G401 (cell line): Measurements from ENCODE around the gene KCNH1. TPM values are rescaled to one million over a fixed set of nuclear protein-coding genes. Genes with fewer than 3 reads are reported as not detected.

Source experiments
- DNase-seq: peaks from one replicate; pipeline ENCODE4 v3.0.0-alpha.2; 2015; ENCODE audit warnings: low spot score
- in situ Hi-C: cut with HindIII; loops from 2 replicates; pipeline ENCODE4 v1.10.0; 2016; ENCODE audit warnings: low sequenced_read_pairs, mixed read lengths
- total RNA-seq: library from RNA; depleted of rRNA; stranded (reverse); fragments of >200 nt; shearing (Covaris generic); gene quantifications from 2 replicates; pipeline ENCODE4 v1.2.3, GENCODE V29; 2014; rRNA removed

KCNH1 gene
- total RNA-seq, 1 experiment from 2014 or later = 0.14 TPM

GRCh38 chr1:210650403-210650802 is 483.5 kb downstream of the KCNH1 start:
- in situ Hi-C loops = no loop called here

GRCh38 chr1:210648588-210649269 is 485.2 kb downstream of the KCNH1 start:
- in situ Hi-C loops = no loop called here
- DNase-seq = no peak

More at GRCh38 chr1:210650403-210650802, 483.5 kb downstream of the KCNH1 start:
- DNase-seq = no peak

GRCh38 chr1:210647406-210648333 is 486.3 kb downstream of the KCNH1 start:
- in situ Hi-C loops = no loop called here
- no peak for DNase-seq

GRCh38 chr1:210646258-210646616 is 487.7 kb downstream of the KCNH1 start:
- DNase-seq = no peak
- in situ Hi-C loops = no loop called here

GRCh38 chr1:210645582-210646257 is 488.2 kb downstream of the KCNH1 start:
- in situ Hi-C loops = no loop called here
- DNase-seq = no peak

- in situ Hi-C loops = no loop called here
- DNase-seq = no peak
Measured at GRCh38 chr1:210641582-210641981, 492.4 kb downstream of the KCNH1 start.

GRCh38 chr1:210635108-210635507 is 498.8 kb downstream of the KCNH1 start:
- in situ Hi-C loops = no loop called here
- DNase-seq = no peak

- DNase-seq = no peak
- in situ Hi-C loops = no loop called here
Measured at GRCh38 chr1:210633636-210634035, 500.3 kb downstream of the KCNH1 start.

- DNase-seq = no peak
- in situ Hi-C loops = no loop called here
Measured at GRCh38 chr1:210633140-210633539, 500.8 kb downstream of the KCNH1 start.

- in situ Hi-C loops = no loop called here
Measured at GRCh38 chr1:210631399-210631798, 502.5 kb downstream of the KCNH1 start.

GRCh38 chr1:210629276-210629675 is 504.7 kb downstream of the KCNH1 start:
- DNase-seq = no peak
- in situ Hi-C loops = no loop called here

More at GRCh38 chr1:210631399-210631798, 502.5 kb downstream of the KCNH1 start:
- DNase-seq = no peak

- in situ Hi-C loops = no loop called here
- peak; percentile 15 for DNase-seq
Measured at GRCh38 chr1:210627755-210628154, 506.2 kb downstream of the KCNH1 start.

Other genes starting within 250 kb of the KCNH1 start
- gene RCOR3, start 125.2 kb upstream of the KCNH1 start, total RNA-seq = 8.1 TPM in 2 replicates
- gene TRAF5, start 192.7 kb upstream of the KCNH1 start, total RNA-seq = 0.17 TPM in 1 of 2 replicates, not detected in the other